GM12878 (cell line): Measurements from ENCODE around the gene HSPA2. TPM values are rescaled to one million over a fixed set of nuclear protein-coding genes. Genes with fewer than 3 reads are reported as not detected.

Experiments
- BACH1 ChIP-seq: fragments of 450-650 bp; IDR thresholded peaks from 2 replicates; pipeline ENCODE4 v1.6.1; 2017; ENCODE audit warnings: mild to moderate bottlenecking, borderline replicate concordance
- BCL11A ChIP-seq: IDR thresholded peaks from 2 replicates; pipeline ENCODE4 v1.6.1; 2011; ENCODE audit warnings: low read depth, low read length
- BRCA1 ChIP-seq: IDR thresholded peaks from 2 replicates; pipeline ENCODE4 v1.6.1; 2011; ENCODE audit warnings: low read depth, low read length, improper control_type of control experiment
- E2F8 ChIP-seq: fragments of 450-650 bp; IDR thresholded peaks from 2 replicates; pipeline ENCODE4 v1.6.1; 2018; ENCODE audit warnings: mild to moderate bottlenecking, low read depth, moderate library complexity; ENCODE audit not compliant: partially characterized antibody
- EED ChIP-seq: sonication (generic); IDR thresholded peaks from 2 replicates; pipeline ENCODE4 v1.6.1; 2016; ENCODE audit warnings: antibody characterized with exemption, low read depth
- FOS ChIP-seq: IDR thresholded peaks from 3 replicates; pipeline ENCODE4 v1.6.1; 2011; ENCODE audit warnings: borderline replicate concordance; ENCODE audit not compliant: insufficient read length; ENCODE audit errors: extremely low read depth
- GATAD2B ChIP-seq: fragments of 450-650 bp; conservative IDR thresholded peaks from 2 replicates; pipeline ENCODE4 v1.6.1; 2017; ENCODE audit warnings: low read depth, mild to moderate bottlenecking, moderate library complexity
- HCFC1 ChIP-seq: fragments of 150-350 bp; IDR thresholded peaks from 2 replicates; pipeline ENCODE4 v1.6.1; 2014; ENCODE audit warnings: low read length
- KLF5 ChIP-seq: fragments of 450-650 bp; IDR thresholded peaks from 2 replicates; pipeline ENCODE4 v1.6.1; 2014; ENCODE audit warnings: mild to moderate bottlenecking; ENCODE audit not compliant: partially characterized antibody
- MXI1 ChIP-seq: fragments of 150-350 bp; IDR thresholded peaks from 2 replicates; pipeline ENCODE4 v1.6.1; 2011; ENCODE audit warnings: low read depth, mild to moderate bottlenecking, inconsistent platforms, low read length, improper control_type of control experiment
- NFYB ChIP-seq: IDR thresholded peaks from 2 replicates; pipeline ENCODE4 v1.6.1; 2011; ENCODE audit warnings: low read depth, mild to moderate bottlenecking, low read length, improper control_type of control experiment, moderate library complexity; ENCODE audit not compliant: insufficient read depth
- PBX3 ChIP-seq: IDR thresholded peaks from 2 replicates; pipeline ENCODE4 v1.6.1; 2011; ENCODE audit warnings: mild to moderate bottlenecking, low read depth, low read length, moderate library complexity; ENCODE audit not compliant: insufficient replicate concordance
- POU2F2 ChIP-seq: IDR thresholded peaks from 3 replicates; pipeline ENCODE4 v1.6.1; 2011; ENCODE audit warnings: low read depth, mild to moderate bottlenecking, low read length, borderline replicate concordance
- RFX5 ChIP-seq: IDR thresholded peaks from 2 replicates; pipeline ENCODE4 v1.6.1; 2011; ENCODE audit warnings: low read depth, low read length, improper control_type of control experiment
- SMARCA5 ChIP-seq: fragments of 450-650 bp; IDR thresholded peaks from 2 replicates; pipeline ENCODE4 v1.6.1; 2017; ENCODE audit warnings: mild to moderate bottlenecking
- TAF1 ChIP-seq: IDR thresholded peaks from 2 replicates; pipeline ENCODE4 v1.6.1; 2011; ENCODE audit warnings: mild to moderate bottlenecking, low read depth, low read length, borderline replicate concordance
- ZBED1 ChIP-seq: IDR thresholded peaks from 2 replicates; pipeline ENCODE4 v1.6.1; 2016; ENCODE audit warnings: borderline replicate concordance
- ZNF217 ChIP-seq: fragments of 450-650 bp; IDR thresholded peaks from 2 replicates; pipeline ENCODE4 v1.6.1; 2017; ENCODE audit warnings: antibody characterized with exemption, mild to moderate bottlenecking
- ZSCAN29 ChIP-seq: fragments of 450-650 bp; IDR thresholded peaks from 2 replicates; pipeline ENCODE4 v1.6.1; 2017; ENCODE audit warnings: mild to moderate bottlenecking, moderate library complexity
- polyA plus RNA-seq, 11 experiments: library from polyadenylated mRNA; depleted of rRNA in 4 of 11; unstranded in 6 of 11; stranded (reverse) in 5 of 11; fragments of >200 nt; fragmentation: Nextera tagmentation in 4 of 11; fragmentation: Illumina TruSeq in 1 of 11; extraction: Ambion mirVana in 4 of 11; extraction: Trizol in 1 of 11; gene quantifications; 1 replicate in 1 of 11; 2 replicates in 10 of 11; pipeline versions ENCODE4 v1.2.1 to v1.2.3, GENCODE V29; 2011 to 2016; ENCODE audit warnings: inconsistent platforms in 2 of 11, missing spikeins in 2 of 11, low read depth in 1 of 11
- total RNA-seq, 4 experiments: library from RNA; depleted of rRNA in 3 of 4; stranded (reverse); fragments of >200 nt in 3 of 4; fragmentation: Illumina TruSeq in 1 of 4; extraction: Trizol in 1 of 4; gene quantifications; 2 replicates each; pipeline versions ENCODE4 v1.2.1 to v1.2.3, GENCODE V29; 2013 to 2021
- TF ChIP-seq, protein P1 (sequence below): fragments of 450-650 bp; IDR thresholded peaks from 2 replicates; pipeline ENCODE4 v1.6.1; 2016; ENCODE audit warnings: mild to moderate bottlenecking
- TF ChIP-seq, protein P2 (sequence below): fragments of 450-650 bp; conservative IDR thresholded peaks from 2 replicates; pipeline ENCODE4 v1.6.1; 2017; ENCODE audit warnings: mild to moderate bottlenecking, moderate library complexity

Gene HSPA2
- total and polyA plus RNA-seq, 10 of the 15 experiments (the other 5 are each of a cell fraction or from before 2014, with no cell fraction given), result 0.02 to 1.2 (median 0.65) TPM

DNA sequence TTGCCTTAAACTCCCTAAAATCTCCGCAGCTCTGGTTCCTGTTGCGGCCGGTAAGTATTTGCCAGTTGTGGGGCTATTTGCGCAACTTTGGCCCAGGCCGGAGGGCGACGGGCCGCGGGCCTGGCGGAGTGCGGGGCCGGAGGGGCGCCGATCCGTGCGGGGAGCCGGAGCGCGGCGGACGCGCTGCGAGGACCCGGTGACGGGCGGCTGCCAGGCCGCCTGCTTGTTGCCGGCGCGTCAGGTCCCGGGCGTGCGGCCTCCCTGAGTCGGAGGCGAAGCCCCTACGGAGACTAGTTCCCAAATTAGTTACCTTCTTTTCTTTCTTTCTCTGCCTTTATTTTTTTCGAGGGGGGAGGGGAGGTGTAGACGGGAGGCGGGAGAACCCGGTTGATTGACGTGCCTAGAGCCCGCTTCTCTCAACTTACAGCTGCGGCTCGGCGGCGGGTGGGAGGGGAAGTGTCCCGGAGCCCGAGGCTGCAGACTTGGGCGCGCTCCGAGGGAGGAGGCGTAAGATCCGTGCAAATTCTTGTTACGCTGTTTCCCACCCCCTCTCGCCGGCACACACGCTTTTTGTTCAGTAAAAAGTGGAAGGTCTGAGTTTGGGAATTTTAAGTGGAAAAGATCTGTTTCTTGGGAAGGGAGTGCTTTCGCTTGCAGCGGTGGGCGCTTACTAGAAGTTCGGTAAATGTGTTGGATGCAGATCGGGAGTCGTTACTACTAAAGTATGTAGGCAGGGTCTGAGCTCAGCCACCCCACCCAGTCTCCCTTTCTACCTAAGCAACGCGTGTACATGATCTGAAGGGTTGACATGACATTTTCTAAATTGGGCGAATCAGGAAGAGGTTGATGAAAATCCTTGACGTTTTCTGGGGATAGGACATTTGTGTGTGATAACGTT, 35.4 kb upstream of the HSPA2 start (continued):
- TF ChIP-seq KLF5 (no peak), ZBED1 (0 out of 2 replicates have a peak, but pooled peaks have one; percentile 35), HCFC1 (0 out of 2 replicates have a peak, but pooled peaks have one; percentile 20), BRCA1 (no peak), RFX5 (no peak), POU2F2 (0 out of 3 replicates have a peak, but pooled peaks have one; percentile 5), PBX3 (peak; percentile 95), EED (peak; percentile 51; the same call in 1 of the 2 replicates), BACH1 (0 out of 2 replicates have a peak, but pooled peaks have one; percentile 6), GATAD2B (peak; percentile 22), FOS (no peak), TAF1 (0 out of 2 replicates have a peak, but pooled peaks have one; percentile 37), ZNF217 (0 out of 2 replicates have a peak, but pooled peaks have one; percentile 72), E2F8 (peak; percentile 63), ZSCAN29 (0 out of 2 replicates have a peak, but pooled peaks have one; percentile 53), SMARCA5 (peak; percentile 55), NFYB (0 out of 2 replicates have a peak, but pooled peaks have one; percentile 24), MXI1 (peak; percentile 53), BCL11A (0 out of 2 replicates have a peak, but pooled peaks have one; percentile 6)
- TF ChIP-seq, protein P1, sequence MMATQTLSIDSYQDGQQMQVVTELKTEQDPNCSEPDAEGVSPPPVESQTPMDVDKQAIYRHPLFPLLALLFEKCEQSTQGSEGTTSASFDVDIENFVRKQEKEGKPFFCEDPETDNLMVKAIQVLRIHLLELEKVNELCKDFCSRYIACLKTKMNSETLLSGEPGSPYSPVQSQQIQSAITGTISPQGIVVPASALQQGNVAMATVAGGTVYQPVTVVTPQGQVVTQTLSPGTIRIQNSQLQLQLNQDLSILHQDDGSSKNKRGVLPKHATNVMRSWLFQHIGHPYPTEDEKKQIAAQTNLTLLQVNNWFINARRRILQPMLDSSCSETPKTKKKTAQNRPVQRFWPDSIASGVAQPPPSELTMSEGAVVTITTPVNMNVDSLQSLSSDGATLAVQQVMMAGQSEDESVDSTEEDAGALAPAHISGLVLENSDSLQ, result peak; percentile 98
- TF ChIP-seq, protein P2, sequence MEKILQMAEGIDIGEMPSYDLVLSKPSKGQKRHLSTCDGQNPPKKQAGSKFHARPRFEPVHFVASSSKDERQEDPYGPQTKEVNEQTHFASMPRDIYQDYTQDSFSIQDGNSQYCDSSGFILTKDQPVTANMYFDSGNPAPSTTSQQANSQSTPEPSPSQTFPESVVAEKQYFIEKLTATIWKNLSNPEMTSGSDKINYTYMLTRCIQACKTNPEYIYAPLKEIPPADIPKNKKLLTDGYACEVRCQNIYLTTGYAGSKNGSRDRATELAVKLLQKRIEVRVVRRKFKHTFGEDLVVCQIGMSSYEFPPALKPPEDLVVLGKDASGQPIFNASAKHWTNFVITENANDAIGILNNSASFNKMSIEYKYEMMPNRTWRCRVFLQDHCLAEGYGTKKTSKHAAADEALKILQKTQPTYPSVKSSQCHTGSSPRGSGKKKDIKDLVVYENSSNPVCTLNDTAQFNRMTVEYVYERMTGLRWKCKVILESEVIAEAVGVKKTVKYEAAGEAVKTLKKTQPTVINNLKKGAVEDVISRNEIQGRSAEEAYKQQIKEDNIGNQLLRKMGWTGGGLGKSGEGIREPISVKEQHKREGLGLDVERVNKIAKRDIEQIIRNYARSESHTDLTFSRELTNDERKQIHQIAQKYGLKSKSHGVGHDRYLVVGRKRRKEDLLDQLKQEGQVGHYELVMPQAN, result peak; percentile 71
